B cell (primary cell): Measurements from ENCODE around the gene OR1J1.

Experiments
- CTCF ChIP-seq: fragments of 200-600 bp; IDR thresholded peaks from one replicate; pipeline ENCODE4 v1.8.0; 2022; ENCODE audit warnings: antibody characterized with exemption, mild to moderate bottlenecking
- EZH2 ChIP-seq: IDR thresholded peaks from 2 replicates; pipeline ENCODE4 v1.6.1; 2012; ENCODE audit warnings: borderline replicate concordance, low read depth, mild to moderate bottlenecking, moderate library complexity, low read length; ENCODE audit not compliant: insufficient read depth, poor library complexity, severe bottlenecking

GRCh38 chr9:122444041-122444733 lies 33.5 kb downstream of the OR1J1 start:
- TF ChIP-seq CTCF (no peak), EZH2 (no peak)
